ENCODE data around the gene XAB2. TPM values are rescaled to one million over a fixed set of nuclear protein-coding genes. Genes with fewer than 3 reads are reported as not detected.

The XAB2 gene
- 10 to 100 TPM; 44.5 to 47.4 TPM for total RNA-seq

GRCh38 chr19:7629347-7630054, at the start of gene XAB2, which contains the start of gene PET100:
TSS of gene XAB2 (minus strand) at chr19:7629545. CDS start at chr19:7629527, 18 bp downstream.
TSS of gene PET100 (plus strand) at chr19:7629793. CDS start at chr19:7629834, 41 bp downstream.

DNA sequence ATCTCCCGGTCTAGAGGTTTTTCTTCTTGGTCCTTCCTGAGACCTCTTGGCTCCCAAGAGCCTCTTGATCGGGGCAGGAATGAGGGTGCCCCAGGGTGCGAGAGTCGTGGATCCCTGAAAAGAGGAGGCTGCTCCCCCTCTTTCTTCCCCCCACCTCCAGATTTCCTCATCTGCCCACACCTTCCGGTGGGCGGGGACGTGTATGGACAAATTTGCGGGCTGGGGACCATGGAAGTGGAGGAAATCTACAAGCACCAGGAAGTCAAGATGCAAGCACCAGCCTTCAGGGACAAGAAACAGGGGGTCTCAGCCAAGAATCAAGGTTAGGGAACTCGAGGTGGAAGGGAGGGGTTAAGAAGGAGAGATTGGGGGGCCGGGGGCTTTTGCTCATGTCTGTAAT, 47.5 kb upstream of the XAB2 start, which contains the start of gene MCEMP1:
TSS of gene MCEMP1 (plus strand) at position 237 of the 400 bp plus-strand sequence. CDS start at position 268, 31 bp downstream.

DNA sequence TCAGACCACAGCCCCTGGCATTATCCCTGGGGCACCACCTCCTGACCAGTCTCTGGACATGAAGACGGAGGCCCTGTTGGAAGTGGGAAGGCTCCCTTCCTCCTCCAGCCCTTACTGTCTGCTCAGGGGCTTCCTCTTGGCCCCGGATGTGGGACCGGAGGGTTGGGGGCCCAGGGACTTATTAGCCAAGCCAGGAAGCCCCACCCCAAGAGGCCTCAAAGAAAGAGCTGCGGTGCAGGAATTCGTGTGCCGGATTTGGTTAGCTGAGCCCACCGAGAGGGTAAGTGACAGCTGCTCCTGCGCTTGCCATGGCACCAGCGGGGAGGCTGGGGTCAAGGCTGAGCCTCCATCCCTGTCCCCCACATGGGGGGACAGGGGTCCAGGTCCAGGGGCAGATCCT, 39.5 kb upstream of the XAB2 start, which contains the start of gene RETN:
TSS of gene RETN (plus strand) at position 208 of the 400 bp plus-strand sequence. CDS start 278 bp downstream, outside the sequence.

DNA sequence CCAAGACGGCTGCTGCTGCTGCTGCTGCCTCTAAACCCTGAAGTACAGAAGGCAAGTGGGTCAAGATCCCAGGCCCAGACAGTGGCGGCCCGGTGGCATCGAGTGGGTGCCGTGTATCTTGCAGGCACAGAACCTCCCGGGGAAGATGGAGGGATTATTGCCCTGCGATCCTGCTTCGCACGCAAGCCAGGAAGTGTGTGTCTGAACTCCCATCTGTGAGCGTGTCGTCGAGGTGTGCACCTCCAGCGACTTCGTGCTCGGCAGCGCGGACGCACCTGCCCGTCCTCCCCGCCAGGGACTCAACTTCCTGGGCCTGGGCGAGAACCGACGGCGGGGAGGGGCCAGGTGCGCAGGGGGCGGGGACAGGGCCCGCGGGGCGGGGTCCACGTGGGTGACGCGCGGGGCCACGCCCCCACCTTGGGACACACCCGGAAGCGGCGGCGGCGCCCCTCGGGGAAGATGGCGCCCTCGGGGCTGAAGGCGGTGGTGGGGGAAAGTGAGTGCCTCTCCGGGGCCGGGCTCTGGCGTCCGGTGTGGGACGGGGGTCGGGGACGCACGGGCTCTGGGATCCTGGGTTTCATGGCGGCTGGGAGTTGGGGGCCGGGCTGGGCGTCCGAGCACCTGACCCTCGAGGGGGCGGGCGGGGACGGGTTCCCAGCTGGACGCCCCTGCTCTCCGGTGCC, 7.5 kb upstream of the XAB2 start, which contains the start of gene STXBP2:
TSS of gene STXBP2 (plus strand) at position 420 of the 683 bp plus-strand sequence. CDS start at position 460, 40 bp downstream.

GRCh38 chr19:7633698-7634097, 4.4 kb upstream of the XAB2 start, which contains the start of gene PCP2:
TSS of gene PCP2 (minus strand) at chr19:7633719. CDS start at chr19:7633457, 262 bp downstream.

DNA sequence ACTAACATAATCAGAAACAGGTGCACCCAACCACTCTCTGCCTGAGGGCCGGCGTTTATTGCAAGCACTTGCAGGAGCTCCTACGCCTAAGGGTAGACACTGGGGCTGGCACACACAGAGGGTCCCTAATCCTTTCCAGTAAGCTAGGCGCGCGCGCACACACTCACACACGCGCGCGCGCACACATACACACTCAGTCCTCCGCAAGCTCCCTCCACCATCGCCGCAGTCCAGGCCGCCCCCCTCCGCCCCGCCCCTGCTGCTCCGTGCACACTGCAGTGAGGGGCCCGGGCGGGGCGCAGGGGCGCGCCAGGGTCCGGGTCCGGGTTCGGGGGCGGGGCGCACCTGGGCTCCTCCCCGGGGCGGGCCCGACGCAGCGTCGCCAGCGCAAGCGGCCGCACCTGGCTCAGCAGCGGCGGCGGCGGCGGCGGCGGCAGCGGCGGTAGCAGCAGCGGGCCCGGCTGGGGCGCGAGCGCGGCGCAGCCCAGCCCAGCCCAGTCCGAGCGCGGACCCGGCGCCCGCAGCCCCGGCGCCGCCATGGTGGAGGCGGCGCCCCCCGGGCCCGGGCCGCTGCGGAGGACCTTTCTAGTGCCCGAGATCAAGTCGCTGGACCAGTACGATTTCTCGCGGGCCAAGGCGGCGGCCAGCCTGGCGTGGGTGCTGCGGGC, 33.7 kb downstream of the XAB2 start, which contains the start of gene CAMSAP3:
TSS of gene CAMSAP3 (plus strand) at position 398 of the 668 bp plus-strand sequence. CDS start at position 538, 140 bp downstream.

Small RNAs within 50 kb of the gene (microRNA-seq; reads per million reads assigned to microRNA genes)
- not detected for gene MIR6792 (ENCODE audit: borderline microRNAs expressed, borderline replicate concordance)

Other genes with a start within 250 kb of the XAB2 start
- gene PEX11G, start 140.5 kb downstream of the XAB2 start, total RNA-seq = under 1 TPM; 0.58 to 0.84 TPM
- gene ZNF358, start 113.4 kb downstream of the XAB2 start, total RNA-seq = 1 to 10 TPM; 8.8 to 9.0 TPM
- 10 to 100 TPM; 11.2 to 12.6 TPM for gene MCOLN1, start 106.9 kb downstream of the XAB2 start, total RNA-seq
- 100 to 1,000 TPM; 121 TPM for gene PNPLA6, start 93.8 kb downstream of the XAB2 start, total RNA-seq
- 1 to 10 TPM in 1 of 2 experiments, under 1 TPM in 1; 0.86 to 1.7 TPM for gene CAMSAP3, start 33.7 kb downstream of the XAB2 start, total RNA-seq
- 100 to 1,000 TPM; 128 to 140 TPM for gene PET100, start 248 bp upstream of the XAB2 start, total RNA-seq
- 1 to 10 TPM; 2.9 to 3.0 TPM for gene PCP2, start 4.2 kb upstream of the XAB2 start, total RNA-seq
- 100 to 1,000 TPM; 161 to 167 TPM for gene STXBP2, start 7.6 kb upstream of the XAB2 start, total RNA-seq
- gene RETN, start 39.5 kb upstream of the XAB2 start, total RNA-seq = under 1 TPM in 1 of 2 experiments, not detected in 1; 0.88 TPM
- not detected for gene MCEMP1, start 47.5 kb upstream of the XAB2 start, total RNA-seq
- 10 to 100 TPM; 87.8 to 89.7 TPM for gene TRAPPC5, start 51.3 kb upstream of the XAB2 start, total RNA-seq
- not detected for gene FCER2, start 72.6 kb upstream of the XAB2 start, total RNA-seq
- gene CLEC4G, start 102.6 kb upstream of the XAB2 start, total RNA-seq = not detected
- gene CD209, start 118.0 kb upstream of the XAB2 start, total RNA-seq = not detected
- gene CLEC4M, start 133.7 kb upstream of the XAB2 start, total RNA-seq = not detected
- 10 to 100 TPM; 10.1 to 12.0 TPM for gene EVI5L, start 200.7 kb upstream of the XAB2 start, total RNA-seq
- gene PRR36, start 244.8 kb upstream of the XAB2 start, total RNA-seq = under 1 TPM; 0.22 to 0.33 TPM

Data from activated naive CD4-positive, alpha-beta T cell treated with anti-CD3 and anti-CD28 coated beads, Interleukin-2, amount 10 ng/mL, durations not matched to agents 5 hours and 36 hours (primary cell).